ENCODE measurements around the gene PDCD11.
A peak's percentile ranks its signal among the peaks of the same experiment; 100 is the strongest.

Gene PDCD11

DNA sequence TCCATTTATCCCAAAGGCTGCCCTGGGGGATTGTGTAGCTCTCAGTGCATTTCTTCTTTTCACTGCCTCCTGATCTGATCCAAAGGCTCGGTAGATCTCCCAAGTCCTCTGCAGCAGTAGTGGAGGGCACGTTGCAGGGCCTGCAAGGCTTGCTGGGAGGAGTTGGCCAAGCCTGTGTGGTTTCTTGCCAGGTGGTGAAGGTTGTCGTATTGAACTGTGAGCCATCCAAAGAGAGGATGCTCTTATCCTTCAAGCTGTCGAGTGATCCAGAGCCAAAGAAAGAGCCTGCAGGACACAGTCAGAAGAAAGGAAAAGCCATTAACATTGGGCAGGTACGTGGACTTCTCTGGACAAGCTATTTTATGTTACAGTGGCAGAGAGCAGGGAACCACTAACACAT is 21.2 kb downstream of the PDCD11 start:
- no peak for DNase-seq (ENCODE audit: low spot score)

DNA sequence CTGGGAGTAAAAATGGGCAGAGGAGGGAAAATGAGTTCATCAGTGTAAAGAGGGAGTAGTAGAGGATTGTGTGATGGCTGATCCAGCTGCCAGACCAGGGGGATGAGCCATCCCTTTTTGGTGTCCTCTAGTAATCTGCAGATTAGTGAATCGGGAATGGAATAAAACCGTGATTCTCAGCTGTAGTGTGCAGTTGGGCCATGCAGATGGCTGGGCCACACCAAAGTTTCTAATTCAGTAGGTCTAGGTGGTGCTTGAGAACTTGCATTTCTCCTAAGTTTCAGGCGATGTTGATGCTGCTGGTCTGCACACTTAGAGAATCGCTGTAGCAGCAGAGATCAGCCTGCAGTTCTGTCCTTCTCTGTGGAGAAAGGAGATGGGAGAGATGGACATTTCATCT is 22.7 kb downstream of the PDCD11 start:
- no peak for DNase-seq (ENCODE audit: low spot score)

DNA sequence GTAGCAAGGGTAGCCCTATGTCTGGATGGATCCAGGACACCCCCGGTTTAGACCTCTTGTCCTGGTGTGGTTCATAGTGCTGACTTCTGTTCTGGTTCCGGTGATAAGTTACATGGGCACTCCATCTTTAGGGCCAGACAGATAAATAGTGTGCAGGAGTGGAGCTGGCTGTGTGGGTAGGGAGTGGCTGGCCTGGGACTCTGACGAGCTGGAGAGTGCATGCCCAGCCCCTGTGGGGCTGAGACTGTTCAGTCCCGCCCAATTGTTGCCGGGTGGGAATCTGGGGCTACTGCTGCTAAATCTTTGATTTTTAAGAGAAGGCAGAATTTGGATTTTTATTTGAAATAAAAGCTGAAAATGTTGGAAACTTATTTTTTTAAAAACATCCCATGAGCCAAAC is 27.3 kb downstream of the PDCD11 start:
- DNase-seq (ENCODE audit: low spot score): no peak

DNA sequence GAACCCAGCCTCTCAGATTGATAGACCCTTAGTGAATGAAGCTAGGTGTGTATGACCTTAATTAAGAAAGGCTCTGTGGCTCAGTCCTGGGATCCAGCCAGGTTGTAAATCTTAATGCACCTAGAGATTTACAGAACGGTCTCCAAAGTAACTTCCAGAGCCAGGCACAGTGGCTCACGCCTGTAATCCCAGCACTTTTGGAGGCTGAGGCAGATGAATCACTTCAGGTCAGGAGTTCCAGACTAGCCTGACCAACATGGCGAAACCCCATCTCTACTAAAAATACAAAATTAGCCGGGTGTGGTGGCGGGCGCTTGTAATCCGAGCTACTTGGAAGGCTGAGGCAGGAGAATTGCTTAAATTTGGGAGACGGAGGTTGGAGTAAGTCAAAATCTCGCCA is 31.4 kb downstream of the PDCD11 start:
- no peak for DNase-seq (ENCODE audit: low spot score)

DNA sequence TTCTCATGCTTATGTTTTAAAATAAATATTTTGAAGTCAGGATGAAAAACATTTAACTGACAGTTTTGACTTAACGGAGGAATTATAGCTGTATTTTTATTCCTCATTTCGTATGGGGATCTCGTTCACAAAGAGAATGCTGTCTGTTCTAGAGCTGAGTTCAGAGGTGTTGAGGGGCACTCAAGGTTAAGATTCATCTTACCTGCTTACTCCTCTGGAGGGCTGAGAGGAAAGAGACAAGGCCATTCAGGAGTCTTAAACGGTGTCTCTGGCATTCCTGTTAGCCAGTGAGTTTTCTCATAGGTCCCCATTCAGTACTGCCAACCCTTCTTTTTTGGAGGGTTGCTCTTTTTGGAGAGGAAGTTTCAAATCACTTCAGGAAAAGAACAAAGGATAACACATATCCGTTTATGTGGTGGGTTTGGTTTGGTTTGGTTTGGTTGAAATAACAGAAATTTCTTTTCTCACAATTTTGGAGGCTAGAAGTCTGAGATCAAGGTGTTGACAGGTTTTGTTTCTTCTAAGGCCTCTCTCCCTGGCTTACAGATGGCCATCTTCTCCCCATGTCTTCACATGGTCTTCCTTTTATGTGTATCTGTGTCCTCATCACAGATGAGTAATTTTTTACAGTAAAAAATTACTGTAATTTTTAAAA is 32.7 kb downstream of the PDCD11 start:
- DNase-seq (ENCODE audit: low spot score): no peak

DNA sequence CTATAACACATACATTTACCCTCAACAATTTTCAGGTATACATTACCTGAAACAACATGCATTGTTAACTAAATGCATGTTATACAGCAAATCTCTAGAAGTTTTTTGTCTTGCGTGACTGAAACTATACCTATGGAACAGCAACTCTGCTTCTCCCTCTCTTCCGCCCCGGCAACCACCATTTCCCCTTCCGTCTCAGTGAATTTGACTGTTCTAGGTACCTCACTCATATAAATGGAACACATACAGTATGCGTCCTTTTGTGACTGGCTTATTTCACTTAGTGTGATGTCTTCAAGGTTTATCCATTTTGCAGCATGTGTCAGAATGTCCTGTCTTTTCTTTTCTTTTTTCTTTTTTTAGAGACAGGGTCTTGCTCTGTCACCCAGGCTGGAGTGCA is 33.2 kb downstream of the PDCD11 start:
- no peak for DNase-seq (ENCODE audit: low spot score)

DNA sequence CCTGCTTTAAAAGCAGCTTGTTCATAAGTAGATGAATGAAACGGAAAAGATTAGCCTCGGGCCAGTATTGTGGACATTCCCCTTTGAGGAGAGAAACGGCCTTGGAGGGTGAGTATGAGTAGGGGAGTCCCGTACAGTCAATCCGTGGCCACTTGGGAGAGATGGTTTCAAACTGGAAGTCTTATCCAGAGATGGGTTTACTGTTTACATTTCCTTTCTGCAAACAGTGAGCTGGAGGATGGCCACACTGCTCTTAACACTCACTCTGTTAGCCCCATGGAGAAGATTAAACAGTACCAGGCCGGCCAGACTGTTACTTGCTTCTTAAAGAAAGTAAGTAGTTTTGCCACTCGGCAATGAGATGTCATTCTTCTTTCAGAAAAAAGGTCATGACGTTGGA is 35.5 kb downstream of the PDCD11 start:
- no peak for DNase-seq (ENCODE audit: low spot score)

DNA sequence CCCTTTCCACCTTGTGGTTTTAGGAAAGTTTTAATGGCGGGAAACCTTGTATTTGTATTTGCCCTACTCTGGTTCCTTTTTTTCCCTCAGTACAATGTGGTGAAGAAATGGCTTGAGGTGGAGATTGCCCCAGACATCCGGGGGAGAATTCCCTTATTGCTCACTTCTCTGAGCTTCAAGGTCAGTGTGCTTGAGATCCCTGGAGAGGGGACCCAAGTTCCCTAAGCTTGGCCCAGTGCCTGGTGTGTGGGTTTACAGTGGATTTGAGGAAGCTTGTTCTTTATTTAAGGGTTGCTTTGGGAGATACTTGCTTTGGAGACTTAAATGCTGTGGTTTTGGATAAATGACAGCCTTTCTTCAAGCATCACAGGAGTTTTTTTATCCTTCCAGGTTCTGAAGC is 37.4 kb downstream of the PDCD11 start:
- DNase-seq (ENCODE audit: low spot score): no peak

DNA sequence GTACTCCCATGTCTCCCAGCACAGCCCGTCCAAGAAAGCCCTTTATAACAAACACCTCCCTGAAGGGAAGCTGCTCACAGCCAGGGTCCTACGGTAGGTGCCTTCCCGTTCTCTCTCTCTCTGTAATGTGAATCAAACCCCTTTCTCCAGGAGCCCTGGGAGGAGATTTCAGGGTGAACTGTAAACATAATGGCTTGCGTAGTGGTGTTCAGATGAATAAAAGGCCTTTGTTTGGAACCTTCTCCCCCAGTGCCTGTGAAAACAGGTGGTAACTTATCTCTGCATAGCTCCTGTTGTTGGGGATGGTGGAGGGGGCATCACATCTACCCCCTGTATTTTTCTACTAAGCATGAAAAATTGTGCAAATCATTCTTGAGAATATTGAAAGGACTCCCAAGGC is 43.4 kb downstream of the PDCD11 start:
- no peak for DNase-seq (ENCODE audit: low spot score)

DNA sequence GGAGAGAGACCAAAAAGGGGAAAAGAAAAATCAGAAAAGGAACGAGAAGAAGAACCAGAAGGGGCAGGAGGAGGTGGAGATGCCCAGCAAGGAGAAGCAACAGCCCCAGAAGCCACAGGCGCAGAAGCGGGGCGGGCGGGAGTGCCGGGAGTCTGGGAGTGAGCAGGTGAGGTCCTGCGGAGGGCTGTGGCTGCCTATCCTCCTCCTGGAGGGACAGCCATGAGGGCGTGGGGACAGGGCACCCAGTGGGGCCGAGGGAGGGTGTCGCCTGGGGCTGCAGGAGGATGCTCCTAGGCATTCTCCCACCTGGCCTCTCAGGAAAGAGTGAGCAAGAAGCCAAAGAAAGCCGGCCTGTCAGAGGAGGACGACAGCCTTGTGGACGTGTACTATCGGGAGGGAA is 44.0 kb downstream of the PDCD11 start:
- DNase-seq (ENCODE audit: low spot score): no peak

DNA sequence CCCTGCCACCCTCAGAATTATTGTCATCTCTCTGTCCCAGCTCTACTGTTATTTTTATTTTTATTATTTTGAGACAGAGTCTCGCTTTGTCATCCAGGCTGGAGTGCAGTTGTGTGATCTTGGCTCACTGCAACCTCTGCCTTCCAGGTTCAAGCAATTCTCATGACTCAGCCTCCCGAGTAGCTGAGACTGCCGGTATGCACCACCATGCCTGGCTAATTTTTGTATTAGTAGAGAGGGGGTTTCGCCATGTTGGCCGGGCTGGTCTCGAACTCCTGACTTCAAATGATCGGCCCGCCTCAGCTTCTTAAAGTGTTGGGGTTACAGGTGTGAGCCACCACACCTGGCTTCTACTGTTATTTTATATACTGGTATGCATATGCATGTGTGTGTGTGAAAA is 44.8 kb downstream of the PDCD11 start:
- DNase-seq (ENCODE audit: low spot score): no peak

DNA sequence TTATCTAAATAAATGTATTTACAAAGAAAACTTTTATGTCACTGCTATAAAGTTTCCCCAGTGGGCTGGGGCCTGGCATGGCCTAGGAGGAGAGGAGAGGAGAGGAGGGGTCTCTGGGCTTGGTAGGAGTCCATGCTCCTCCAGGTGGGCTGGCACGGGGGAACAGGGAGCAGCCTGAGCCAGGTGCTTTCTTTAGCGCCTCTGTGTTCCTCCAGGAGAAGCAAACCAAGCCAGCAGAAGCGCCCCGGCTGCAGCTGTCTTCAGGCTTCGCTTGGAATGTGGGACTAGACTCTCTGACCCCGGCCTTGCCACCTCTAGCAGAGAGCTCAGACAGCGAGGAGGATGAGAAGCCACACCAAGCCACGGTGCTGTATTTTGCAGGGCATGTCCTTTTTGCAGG is 45.2 kb downstream of the PDCD11 start:
- no peak for DNase-seq (ENCODE audit: low spot score)

DNA sequence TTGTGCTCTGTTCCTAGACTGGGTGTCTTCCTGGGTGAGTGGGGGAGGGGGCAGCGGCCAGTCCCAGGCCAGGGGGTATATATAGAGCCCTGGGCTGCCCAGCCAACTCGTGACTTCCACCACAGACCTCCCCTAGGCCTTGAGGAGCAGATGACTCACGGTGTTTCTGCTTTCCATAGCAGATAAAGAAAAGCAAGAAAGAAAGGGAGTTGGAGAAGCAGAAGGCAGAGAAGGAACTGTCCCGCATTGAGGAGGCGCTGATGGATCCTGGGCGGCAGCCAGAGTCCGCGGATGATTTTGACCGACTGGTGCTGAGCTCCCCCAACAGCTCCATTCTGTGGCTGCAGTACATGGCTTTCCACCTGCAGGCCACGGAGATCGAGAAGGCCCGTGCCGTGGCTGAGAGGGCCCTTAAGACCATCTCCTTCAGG is 45.6 kb downstream of the PDCD11 start:
- peak; percentile 11 for DNase-seq (ENCODE audit: low spot score)

DNA sequence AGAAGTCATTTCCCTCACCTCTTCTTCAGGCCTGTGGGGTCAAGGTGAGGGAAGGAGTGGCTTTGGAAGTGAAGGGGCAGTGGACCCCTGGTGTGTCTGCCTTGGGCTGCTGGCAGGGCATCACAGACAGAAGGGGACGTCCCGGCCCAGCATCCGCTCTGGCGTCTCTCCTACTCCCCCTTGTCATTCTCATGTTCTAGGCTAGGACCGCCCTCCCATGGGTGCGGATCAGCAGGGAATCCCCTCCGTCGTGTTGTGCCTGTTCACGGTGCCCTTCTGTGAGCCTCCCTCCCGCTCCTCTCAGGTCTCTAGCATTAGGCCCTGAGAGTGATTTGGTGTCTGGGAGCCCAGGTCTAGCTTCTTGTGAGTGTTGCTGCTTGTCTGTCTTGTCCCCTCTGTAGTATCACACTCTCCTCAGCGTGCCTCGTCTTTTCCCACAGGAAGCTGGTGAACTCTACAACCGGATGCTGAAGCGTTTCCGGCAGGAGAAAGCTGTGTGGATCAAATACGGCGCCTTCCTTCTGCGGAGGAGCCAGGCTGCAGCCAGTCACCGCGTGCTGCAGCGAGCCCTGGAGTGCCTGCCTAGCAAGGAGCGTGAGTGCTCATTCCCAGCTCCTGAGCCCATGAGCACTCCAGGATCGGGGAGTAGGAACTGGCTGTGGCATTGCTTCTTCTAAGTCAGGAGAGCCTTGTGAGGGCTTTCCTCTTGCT is 47.2 kb downstream of the PDCD11 start:
- DNase-seq (ENCODE audit: low spot score): no peak

DNA sequence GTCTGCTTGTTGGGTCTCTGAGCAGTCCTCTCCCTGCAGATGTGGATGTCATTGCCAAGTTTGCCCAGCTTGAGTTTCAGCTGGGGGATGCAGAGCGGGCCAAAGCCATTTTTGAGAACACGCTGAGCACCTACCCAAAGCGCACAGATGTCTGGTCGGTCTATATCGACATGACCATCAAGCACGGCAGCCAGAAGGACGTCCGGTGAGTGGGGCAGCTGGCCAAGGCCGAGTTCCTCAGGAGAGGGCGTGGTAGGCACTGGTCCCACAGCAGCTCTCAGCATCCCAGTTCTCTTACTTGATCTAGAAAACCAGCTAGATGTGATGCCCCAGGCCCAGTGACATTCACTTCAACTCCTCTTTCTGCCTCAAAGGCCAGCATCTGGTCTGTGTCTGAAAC is 48.1 kb downstream of the PDCD11 start:
- DNase-seq (ENCODE audit: low spot score): no peak

DNA sequence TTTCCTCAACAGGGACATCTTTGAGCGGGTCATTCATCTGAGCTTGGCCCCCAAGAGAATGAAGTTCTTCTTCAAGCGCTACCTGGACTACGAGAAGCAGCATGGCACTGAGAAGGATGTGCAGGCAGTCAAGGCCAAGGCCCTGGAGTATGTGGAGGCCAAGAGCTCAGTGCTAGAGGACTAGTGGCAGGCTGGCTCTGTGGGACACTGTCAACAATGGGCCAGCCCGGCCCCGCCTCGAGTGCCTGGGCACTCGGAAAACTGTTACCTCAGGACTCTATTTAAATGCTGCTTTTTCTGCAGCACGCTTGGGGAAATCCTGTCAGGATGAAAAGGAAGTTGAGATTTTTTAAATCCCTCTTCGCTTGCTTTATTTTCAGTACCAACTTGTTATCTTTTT is 48.9 kb downstream of the PDCD11 start:
- no peak for DNase-seq (ENCODE audit: low spot score)

DNA sequence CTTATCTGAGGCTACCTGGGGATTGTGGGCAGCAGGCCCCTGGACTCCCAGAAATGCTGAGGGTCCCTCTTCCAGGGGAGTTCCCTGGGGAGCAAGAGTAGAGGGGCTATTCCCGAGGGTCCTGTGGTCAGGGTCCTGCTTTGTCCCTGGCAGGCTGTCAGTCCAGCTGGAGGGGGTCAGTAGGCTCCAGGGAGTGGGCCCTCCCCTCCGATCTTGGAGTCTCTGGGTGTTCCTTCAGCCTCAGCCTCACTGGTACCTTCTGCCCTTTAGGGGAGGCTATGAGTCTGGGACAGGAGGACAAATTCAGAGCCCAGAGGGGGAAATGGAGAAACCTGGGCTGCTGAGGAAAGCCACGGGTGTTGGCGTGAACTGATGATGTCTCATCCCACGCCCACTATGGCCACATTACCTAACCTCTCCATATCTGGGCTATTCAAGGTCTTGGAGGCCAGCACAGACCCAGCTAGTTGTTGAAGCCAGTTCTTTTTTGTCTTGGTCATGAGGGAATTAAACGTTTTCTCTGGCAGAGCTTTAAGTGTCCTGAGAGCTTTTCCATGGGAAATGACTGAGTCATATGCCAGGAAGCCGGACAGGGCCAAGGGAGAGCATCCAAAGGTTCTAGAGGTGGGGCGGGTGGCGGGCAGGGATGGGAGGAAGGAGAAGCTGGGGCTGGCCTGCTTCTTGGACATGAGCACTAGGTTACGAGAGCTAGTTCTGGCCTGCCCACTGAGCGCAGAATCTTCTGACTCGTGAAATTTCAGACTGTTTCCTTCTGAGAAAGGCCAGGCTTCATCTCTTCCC is 49.5 kb downstream of the PDCD11 start:
- DNase-seq (ENCODE audit: low spot score): peak; percentile 21

DNA sequence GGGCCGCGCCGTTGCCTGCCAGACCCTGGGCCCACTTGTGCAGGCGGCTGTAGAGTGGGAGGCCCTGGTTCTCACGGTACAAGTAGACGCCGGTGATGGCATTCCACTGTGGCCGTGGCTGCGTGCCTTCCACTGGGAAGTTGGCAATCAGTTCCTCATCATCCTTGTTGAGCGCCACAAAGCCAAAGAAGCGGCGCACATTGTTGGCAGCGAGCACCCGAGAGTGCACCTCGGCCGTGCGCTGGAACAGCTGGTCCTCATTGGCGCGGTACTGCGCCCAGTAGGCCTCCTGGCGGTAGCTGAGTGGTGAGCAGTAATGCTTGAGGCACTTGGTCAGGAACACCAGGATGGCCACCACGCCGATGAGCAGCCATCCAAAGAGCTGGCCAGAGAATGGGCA is 50.8 kb downstream of the PDCD11 start:
- DNase-seq (ENCODE audit: low spot score): no peak

DNA sequence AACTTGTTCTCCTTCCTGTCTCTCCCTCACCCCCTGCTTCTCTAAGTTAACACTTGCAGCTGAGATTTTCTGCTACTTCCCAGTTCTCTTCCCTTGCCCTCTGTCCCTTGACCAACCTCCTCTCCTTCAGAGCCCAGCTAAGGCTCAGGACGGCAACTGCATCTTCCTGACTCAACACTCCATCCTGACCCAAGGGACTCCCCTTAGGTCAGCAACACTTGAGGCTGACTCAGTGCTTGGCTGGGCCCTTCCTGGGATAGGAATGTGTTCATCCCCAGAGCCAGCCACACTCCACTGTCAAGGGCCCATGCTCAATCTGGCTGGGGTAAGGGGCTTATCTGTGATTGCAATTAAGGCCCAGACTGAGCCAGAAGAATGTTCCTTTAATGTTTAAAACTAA is 52.3 kb downstream of the PDCD11 start:
- no peak for DNase-seq (ENCODE audit: low spot score)

DNA sequence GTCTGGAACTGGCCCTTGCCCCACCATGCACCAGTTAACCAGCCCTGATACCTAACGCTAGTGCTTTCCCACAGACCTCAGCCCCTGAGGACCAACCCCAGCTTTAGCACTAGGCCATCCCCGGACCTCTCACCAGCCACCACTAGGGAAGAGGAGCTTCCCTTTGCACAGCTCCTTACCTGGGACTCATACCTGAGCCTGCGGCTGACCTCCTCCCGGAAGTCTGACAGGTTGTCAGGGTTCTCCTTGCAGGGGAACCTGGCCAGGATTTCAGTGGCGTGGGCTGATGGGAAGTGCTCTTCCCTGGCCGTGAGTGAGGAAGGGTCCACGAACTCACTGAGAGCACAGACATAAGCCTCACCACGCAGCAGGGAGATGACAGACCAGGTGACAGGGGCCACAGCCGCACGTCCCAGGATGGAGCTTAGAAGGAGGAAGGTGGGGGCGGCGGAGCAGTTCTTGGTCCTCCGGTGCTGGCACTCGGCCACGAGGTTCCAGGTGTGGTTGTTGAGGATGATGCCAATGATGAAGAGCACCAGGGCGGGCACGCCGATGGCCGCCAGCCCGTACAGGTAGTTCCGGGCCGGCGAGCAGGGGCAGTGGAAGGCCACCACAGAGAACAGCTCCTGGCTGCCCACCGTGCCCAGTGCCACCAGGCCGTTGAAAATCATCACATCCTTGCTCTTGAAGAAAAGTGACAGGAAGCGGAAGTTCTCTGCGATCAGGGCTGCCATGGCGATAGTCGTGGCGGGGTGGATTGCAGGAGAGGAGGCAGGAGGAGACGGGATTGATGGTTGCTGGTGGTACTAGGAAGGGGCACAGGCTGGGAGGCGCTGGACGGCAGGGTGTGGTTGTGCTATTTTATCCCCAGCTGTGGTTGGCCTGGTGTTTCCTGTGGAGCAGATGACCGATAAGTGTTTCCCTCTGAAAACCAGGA is 53.0 kb downstream of the PDCD11 start:
- no peak for DNase-seq (ENCODE audit: low spot score)

DNA sequence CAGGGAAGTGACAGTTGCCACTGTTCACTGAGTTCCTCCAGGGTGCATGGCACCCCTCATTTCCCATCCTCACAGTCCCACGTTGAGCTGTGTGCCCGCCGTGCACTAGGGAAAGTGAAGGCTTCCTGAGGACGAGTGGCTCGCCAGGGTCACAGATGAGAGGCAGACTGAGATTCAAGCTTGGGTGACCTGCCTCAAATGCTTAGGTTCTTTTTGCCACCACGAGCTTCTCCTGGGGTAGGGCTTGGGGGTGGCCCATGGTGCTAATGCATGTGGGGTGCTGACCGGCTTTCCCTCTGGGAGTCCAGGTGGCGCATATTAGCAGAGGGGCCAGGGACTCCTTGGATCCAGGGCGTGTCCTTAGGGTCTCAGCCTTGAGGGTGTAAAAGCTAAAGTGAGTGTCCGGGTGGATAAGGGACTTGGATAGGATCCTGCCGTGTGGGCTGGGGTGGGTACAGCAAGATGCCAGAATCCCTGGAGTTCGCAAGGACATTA is 53.8 kb downstream of the PDCD11 start:
- no peak for DNase-seq (ENCODE audit: low spot score)

Measured in globus pallidus (tissue), 1 donor.